ENCODE measurements around the gene KRT9. TPM values are rescaled to one million over a fixed set of nuclear protein-coding genes. Genes with fewer than 3 reads are reported as not detected.
A peak's percentile ranks its signal among the peaks of the same experiment; 100 is the strongest.

Gene KRT9
- total and polyA plus RNA-seq, 9 of the 15 experiments (the other 6 are each of a cell fraction or from before 2014, with no cell fraction given) = 0.03 TPM; not detected in 8

GRCh38 chr17:41561554-41561953 lies 10.3 kb downstream of the KRT9 start:
- Histone ChIP-seq H3K4me3 (no peak overlapping the region), H3K27ac (ENCODE audit: extremely low read depth, low read depth, low read length) (no peak overlapping the region), H3K9me3 (replicated peaks; ENCODE audit: control insufficient read depth, insufficient read depth, low read depth, low read length) (no peaks in the 10 kb centered on the region), H3K27me3 (ENCODE audit: control insufficient read depth in 2 of 2, insufficient read depth in 2 of 2, low read length in 2 of 2) (peaks cover 26 to 39% of the 10 kb centered on the region in 2 experiments), H3K4me2 (ENCODE audit: insufficient read depth, low read length) (no peak overlapping the region), H3K79me2 (ENCODE audit: control insufficient read depth, insufficient read depth, low read length) (no peaks in the 10 kb centered on the region), H3K36me3 (ENCODE audit: control insufficient read depth, insufficient read depth, low read length) (no peaks in the 10 kb centered on the region), H4K20me1 (replicated peaks; ENCODE audit: control insufficient read depth, insufficient read depth, low read length) (no peaks in the 10 kb centered on the region), H3K4me1 (replicated peaks in 1 of 2; ENCODE audit: control insufficient read depth in 2 of 2, insufficient read depth in 2 of 2, low read length in 2 of 2) (no peaks in the 10 kb centered on the region; a peak in 1 of 5 replicates), H2AFZ (ENCODE audit: low read depth, low read length) (no peak overlapping the region), H3K9ac (ENCODE audit: insufficient read depth in 1 of 2, low read depth in 2 of 2, low read length in 2 of 2) (no peak overlapping the region), H3K9me1 (ENCODE audit: control insufficient read depth, insufficient read depth, low read length) (no peaks in the 10 kb centered on the region)
- BruUV-seq (replicated peaks) = no TSS peak
- CTCF ChIA-PET (ENCODE audit: low intra/inter-chr PET ratio) = interaction anchor here (1.1 to 1.9 kb wide), 2 partner anchors 101 to 652 kb away, joined by 3 to 6 read pairs; no protein-coding TSS in a partner anchor
- intact Hi-C loops (cut with micrococcal nuclease) = no loop called here
- WGBS (ENCODE audit: insufficient coverage, low coverage, missing lambda C conversion rate) = 4% methylated on average over 6 of the region's 6 CpGs
- no peak for FAIRE-seq
- POLR2A ChIA-PET = interaction anchor here (0.7 to 2.7 kb wide), 2 partner anchors 12 to 254 kb away, joined by 5 to 12 read pairs; no protein-coding TSS in a partner anchor
- peak in 1 of 4 experiments; percentile 14 for DNase-seq (ENCODE audit: extremely low read depth in 1 of 4, low spot score in 3 of 4)
- TF ChIP-seq CTCF (IDR thresholded peaks at IDR 0.05 in 2 of 3, conservative IDR thresholded peaks at IDR 0.05 in 1 of 3; ENCODE audit: insufficient read depth in 2 of 3, low read depth in 1 of 3, low read length in 3 of 3) (peak in 2 of 3 experiments; percentile 15 to 27; a peak in 1 of 6 replicates), REST (IDR thresholded peaks at IDR 0.05; ENCODE audit: borderline replicate concordance) (peak; percentile 17; the same call in 1 of the 2 replicates), REST (CRISPR knock-in tag; IDR thresholded peaks at IDR 0.05; ENCODE audit: low read depth) (no peak), ZNF507 (tag; conservative IDR thresholded peaks at IDR 0.05) (no peak), ZNF436 (CRISPR knock-in tag; IDR thresholded peaks at IDR 0.05) (no peak), HMBOX1 (IDR thresholded peaks at IDR 0.05) (0 out of 2 replicates have a peak, but pooled peaks have one; percentile 16), ZNF644 (tag; IDR thresholded peaks at IDR 0.05; ENCODE audit: low read depth) (no peak), ZNF253 (CRISPR knock-in tag; conservative IDR thresholded peaks at IDR 0.05) (no peak)
- in situ Hi-C loops (cut with MboI) = no loop called here
- ATAC-seq = peak; percentile 73; the same call in 2 of the 3 replicates
